Transverse colon (tissue), 4 donors: ENCODE results near the gene IPPK. TPM values are rescaled to one million over a fixed set of nuclear protein-coding genes. Genes with fewer than 3 reads are reported as not detected.

ENCODE experiments used
- DNase-seq: peaks from one replicate; pipeline ENCODE4 v3.0.0-alpha.2; 2019
- H3K27ac ChIP-seq, 4 donors: fragments of 200-600 bp; sonication (generic); 2 replicates each; pipeline ENCODE4 v1.5.1; 2016 to 2018; ENCODE audit warnings: inconsistent platforms in 4 of 4
- H3K27me3 ChIP-seq: fragments of 200-600 bp; sonication (generic); 2 replicates; pipeline ENCODE4 v1.5.1; 2017; ENCODE audit warnings: inconsistent platforms
- H3K36me3 ChIP-seq, 4 donors: fragments of 200-600 bp; sonication (generic); 2 replicates each; pipeline ENCODE4 v1.5.1; 2017 to 2019; ENCODE audit warnings: inconsistent platforms in 4 of 4
- H3K4me1 ChIP-seq, 4 donors: fragments of 200-600 bp; sonication (generic); 2 replicates each; pipeline ENCODE4 v1.5.1; 2017 to 2020; ENCODE audit warnings: inconsistent platforms in 4 of 4
- H3K4me3 ChIP-seq, 4 donors: fragments of 200-600 bp; sonication (generic); 1 replicate in 1 of 4; 2 replicates in 3 of 4; pipeline versions ENCODE4 v1.5.1 to v1.6.1; 2017 to 2019; ENCODE audit warnings: inconsistent platforms in 4 of 4
- H3K9me3 ChIP-seq, 2 donors: fragments of 200-600 bp; sonication (generic); 2 replicates each; pipeline ENCODE4 v1.5.1; 2017 to 2019; ENCODE audit warnings: inconsistent platforms in 2 of 2
- EP300 ChIP-seq: sonication (generic); formaldehyde crosslinking; IDR thresholded peaks from one replicate; pipeline ENCODE4 v1.6.1; 2017; ENCODE audit warnings: antibody characterized with exemption, low read depth
- POLR2A ChIP-seq: fragments of 450-650 bp; IDR thresholded peaks from one replicate; pipeline ENCODE4 v1.6.1; 2016; ENCODE audit warnings: antibody characterized with exemption, mild to moderate bottlenecking, moderate library complexity
- POLR2AphosphoS5 ChIP-seq, 3 donors: sonication (generic); formaldehyde crosslinking; IDR thresholded peaks; one replicate each; pipeline ENCODE4 v1.6.1; 2016; ENCODE audit warnings: antibody characterized with exemption in 3 of 3
- WGBS, 2 donors: methylation state at CpG; one replicate each; pipeline ENCODE4 v1.1.5; 2018; ENCODE audit warnings: low coverage in 1 of 2; 5-methylcytosine and 5-hydroxymethylcytosine counted together
- in situ Hi-C, 4 donors: fragments of 200-750 bp; cut with MboI; loops; one replicate each; pipeline versions ENCODE4 v1.15.0 to v1.15.1; 2017; ENCODE audit warnings: low sequenced_read_pairs in 3 of 4, low pct_ligation_motif_present in 1 of 4, low pct_unique_long_range_greater_than_20kb in 1 of 4
- intact Hi-C: fragments of 100-400 bp; cut with DNase I; formaldehyde crosslinking; loops from one replicate; pipeline ENCODE4 v1.15.1; 2023; ENCODE audit warnings: low total_unique reads
- total RNA-seq, 4 donors: library from RNA; depleted of rRNA; stranded (reverse); fragments of >200 nt; gene quantifications; one replicate each; pipeline ENCODE4 v1.1.0, GENCODE V29; 2016
- TF ChIP-seq, protein P1 (sequence below), 5 experiments: fragments of 200-600 bp in 3 of 5; fragments of 450-650 bp in 2 of 5; sonication (generic) in 3 of 5; IDR thresholded peaks; 1 replicate in 2 of 5; 2 replicates in 3 of 5; pipeline ENCODE4 v1.5.1; 2016 to 2017; ENCODE audit warnings: antibody characterized with exemption in 5 of 5, inconsistent platforms in 3 of 5, mild to moderate bottlenecking in 2 of 5, moderate library complexity in 1 of 5

Gene IPPK
- total RNA-seq, 4 donors from 2014 or later = 6.2 to 12.2 (median 10.1) TPM

DNA sequence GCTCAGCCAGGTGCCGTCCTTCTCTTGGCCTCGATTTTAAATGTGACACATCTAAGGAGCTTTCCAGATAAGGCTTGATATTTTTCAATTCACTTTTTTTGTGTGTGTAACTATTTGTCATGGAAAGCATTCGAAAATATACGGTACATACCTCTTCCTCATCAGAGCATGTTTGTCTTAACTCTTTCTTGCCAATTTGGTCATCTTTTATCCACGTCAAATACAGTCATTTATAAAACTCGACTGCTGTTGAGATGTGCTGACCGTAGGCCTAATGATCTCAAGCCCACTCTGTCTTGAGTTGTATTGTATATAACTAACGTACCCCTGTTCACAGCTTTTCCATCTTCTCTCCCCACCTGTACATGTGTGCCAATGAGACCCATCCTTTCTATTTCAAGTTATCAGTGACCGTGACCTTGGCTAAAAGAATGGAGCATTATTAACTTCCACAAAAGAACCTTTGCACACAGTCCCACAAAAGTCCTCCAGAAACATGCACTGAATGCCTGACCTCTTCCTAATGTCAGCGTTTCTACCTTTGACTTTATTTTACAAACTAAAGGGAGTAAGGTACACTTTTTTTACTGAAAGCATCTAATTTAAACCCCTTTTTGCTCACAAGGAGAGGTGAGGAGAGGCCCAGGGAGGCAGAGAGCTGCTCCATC is 61.6 kb downstream of the IPPK start:
- intact Hi-C loops = no loop called here
- WGBS, 2 donors = 70 to 82% methylated on average over 6 to 10 of the region's 10 CpGs
- Histone ChIP-seq H3K4me1 (peaks cover 4 to 26% (median 10%) of the 10 kb centered on the region in 4 donors), H3K36me3 (no peaks in the 10 kb centered on the region), H3K27me3 (no peaks in the 10 kb centered on the region), H3K4me3 (no peak overlapping the region), H3K9me3 (no peaks in the 10 kb centered on the region), H3K27ac (peak overlapping the region; percentile 56 to 66 (median 62))
- no peak for DNase-seq
- in situ Hi-C loops = no loop called here
- TF ChIP-seq, protein P1, sequence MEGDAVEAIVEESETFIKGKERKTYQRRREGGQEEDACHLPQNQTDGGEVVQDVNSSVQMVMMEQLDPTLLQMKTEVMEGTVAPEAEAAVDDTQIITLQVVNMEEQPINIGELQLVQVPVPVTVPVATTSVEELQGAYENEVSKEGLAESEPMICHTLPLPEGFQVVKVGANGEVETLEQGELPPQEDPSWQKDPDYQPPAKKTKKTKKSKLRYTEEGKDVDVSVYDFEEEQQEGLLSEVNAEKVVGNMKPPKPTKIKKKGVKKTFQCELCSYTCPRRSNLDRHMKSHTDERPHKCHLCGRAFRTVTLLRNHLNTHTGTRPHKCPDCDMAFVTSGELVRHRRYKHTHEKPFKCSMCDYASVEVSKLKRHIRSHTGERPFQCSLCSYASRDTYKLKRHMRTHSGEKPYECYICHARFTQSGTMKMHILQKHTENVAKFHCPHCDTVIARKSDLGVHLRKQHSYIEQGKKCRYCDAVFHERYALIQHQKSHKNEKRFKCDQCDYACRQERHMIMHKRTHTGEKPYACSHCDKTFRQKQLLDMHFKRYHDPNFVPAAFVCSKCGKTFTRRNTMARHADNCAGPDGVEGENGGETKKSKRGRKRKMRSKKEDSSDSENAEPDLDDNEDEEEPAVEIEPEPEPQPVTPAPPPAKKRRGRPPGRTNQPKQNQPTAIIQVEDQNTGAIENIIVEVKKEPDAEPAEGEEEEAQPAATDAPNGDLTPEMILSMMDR (IDR thresholded peaks at IDR 0.05) = no peak
- no peak for TF ChIP-seq POLR2AphosphoS5 (IDR thresholded peaks at IDR 0.05)
- TF ChIP-seq EP300 = no peak
- no peak for TF ChIP-seq POLR2A

DNA sequence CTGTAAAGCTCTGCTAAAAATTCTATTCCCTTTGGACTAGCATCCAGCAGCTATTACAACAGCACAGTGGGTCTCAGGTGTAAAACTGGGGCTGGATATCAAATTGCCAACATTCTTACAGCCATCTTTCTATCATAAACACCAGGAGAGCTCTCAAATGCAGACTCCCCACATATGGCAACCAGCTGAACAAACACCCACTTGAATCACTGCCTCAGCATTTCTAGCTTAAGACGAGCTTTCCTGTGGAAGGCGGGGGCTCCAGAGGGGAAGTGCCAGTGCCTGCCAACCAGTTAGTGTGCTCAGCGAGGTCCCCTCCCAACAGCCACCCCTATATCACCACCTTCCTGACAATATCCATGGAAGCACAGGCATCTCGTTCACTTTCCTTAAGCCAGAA is 62.2 kb downstream of the IPPK start:
- no peak overlapping the region for H3K4me3 ChIP-seq
- no peaks in the 10 kb centered on the region for H3K9me3 ChIP-seq
- WGBS, 2 donors = 56% methylated on average over 4 of the region's 4 CpGs; no CpG with 5 or more reads in 1 of the 2 donors
- H3K27ac ChIP-seq = peak overlapping the region in 2 of 4 donors; percentile 1 to 17
- in situ Hi-C loops = no loop called here
- H3K27me3 ChIP-seq = no peaks in the 10 kb centered on the region
- intact Hi-C loops = no loop called here
- H3K4me1 ChIP-seq = peaks cover 4 to 26% (median 10%) of the 10 kb centered on the region in 4 donors
- H3K36me3 ChIP-seq = no peaks in the 10 kb centered on the region
- TF ChIP-seq POLR2AphosphoS5 (IDR thresholded peaks at IDR 0.05) (no peak), EP300 (no peak), POLR2A (no peak)
- TF ChIP-seq, protein P1 (IDR thresholded peaks at IDR 0.05) = no peak
- no peak for DNase-seq

DNA sequence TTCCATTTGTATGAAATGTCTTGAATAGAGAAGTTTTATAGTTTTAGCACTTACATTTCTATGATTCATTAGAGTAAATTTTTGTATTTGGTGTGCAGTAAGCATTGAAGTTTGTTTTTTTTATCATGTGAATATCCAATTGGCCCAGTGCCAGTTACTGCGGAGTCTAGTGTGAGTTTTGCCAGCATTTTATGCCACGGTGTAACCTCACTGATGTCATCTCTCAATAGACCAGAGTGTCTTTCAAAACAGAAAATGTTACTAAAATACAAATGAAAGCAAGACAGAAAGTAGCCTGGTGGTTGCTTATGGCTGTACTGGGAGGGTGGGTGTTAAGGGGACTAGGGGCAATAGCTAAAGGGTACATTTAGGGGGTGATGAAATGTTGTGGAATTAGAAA is 62.8 kb downstream of the IPPK start:
- intact Hi-C loops = no loop called here
- in situ Hi-C loops = no loop called here
- H3K27me3 ChIP-seq = no peaks in the 10 kb centered on the region

DNA sequence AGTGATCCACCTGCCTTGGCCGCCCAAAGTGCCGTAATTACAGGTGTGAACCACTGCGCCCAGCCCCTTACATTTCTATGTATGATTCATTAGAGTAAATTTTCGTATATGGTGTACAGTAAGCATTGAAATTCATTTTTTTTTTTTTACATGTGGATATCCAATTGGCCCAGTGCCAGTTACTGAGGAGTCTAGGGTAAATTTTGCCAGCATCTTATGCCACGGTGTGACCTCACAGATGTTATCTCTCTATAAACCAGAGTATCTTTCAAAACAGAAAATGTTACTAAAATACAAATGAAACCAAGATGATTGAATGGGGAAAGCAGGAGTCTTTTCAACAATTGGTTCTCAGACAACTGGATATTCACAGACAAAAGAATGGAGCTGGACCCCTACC is 64.7 kb downstream of the IPPK start:
- 81 to 83% methylated on average over 4 to 5 of the region's 5 CpGs for WGBS, 2 donors
- no peaks in the 10 kb centered on the region for H3K27me3 ChIP-seq
- no peak for DNase-seq
- no peak overlapping the region for H3K27ac ChIP-seq
- H3K36me3 ChIP-seq = no peaks in the 10 kb centered on the region
- in situ Hi-C loops = no loop called here
- H3K9me3 ChIP-seq = no peaks in the 10 kb centered on the region
- peaks cover 4 to 26% (median 18%) of the 10 kb centered on the region in 4 donors for H3K4me1 ChIP-seq
- intact Hi-C loops = no loop called here
- TF ChIP-seq EP300 = no peak
- H3K4me3 ChIP-seq = no peak overlapping the region

More for the DNA sequence above, 62.8 kb downstream of the IPPK start:
- Histone ChIP-seq H3K27ac (peak overlapping the region in 2 of 4 donors; percentile 1 to 17), H3K4me1 (peaks cover 4 to 26% (median 10%) of the 10 kb centered on the region in 4 donors), H3K36me3 (no peaks in the 10 kb centered on the region), H3K9me3 (no peaks in the 10 kb centered on the region), H3K4me3 (no peak overlapping the region)
- WGBS, 2 donors = 13 to 17% methylated on average over 2 of the region's 2 CpGs
- TF ChIP-seq POLR2AphosphoS5 (IDR thresholded peaks at IDR 0.05) (peak in 1 of 3 donors; percentile 20), POLR2A (no peak)
- TF ChIP-seq, protein P1 (IDR thresholded peaks at IDR 0.05) = peak in 2 of 5 experiments; percentile 6 to 10
- DNase-seq = no peak
